GM12892 (cell line): Measurements from ENCODE around the gene RAPGEF2.

Experiments
- POLR2A ChIP-seq: IDR thresholded peaks from 2 replicates; pipeline ENCODE4 v1.6.1; 2011; ENCODE audit warnings: low read depth, low read length, control low read depth
- TAF1 ChIP-seq: IDR thresholded peaks from 2 replicates; pipeline ENCODE4 v1.6.1; 2011; ENCODE audit warnings: low read depth, mild to moderate bottlenecking, control low read depth, low read length, borderline replicate concordance

GRCh38 chr4:159291176-159291575, 188.3 kb downstream of the RAPGEF2 start:
- TF ChIP-seq TAF1 = no peak
- TF ChIP-seq POLR2A = no peak
